NCI-H1092 (cell line): ENCODE data around the gene PRELID2.
"Not testable (repeated sequence)": the region's sequence is repeated elsewhere in the genome, so short reads cannot be mapped to it uniquely, and the experiment has no call there.

Experiments
- DNase-seq: peaks from one replicate; lab custom pipeline; 2025; lab: John Stamatoyannopoulos, UW

PRELID2 gene

GRCh38 chr5:145834917-145835847, at the start of gene PRELID2:
PRELID2 (minus strand) TSS chr5:145835342; CDS start chr5:145835251, 91 bp downstream.
- DNase-seq = peak; percentile 43

DNA sequence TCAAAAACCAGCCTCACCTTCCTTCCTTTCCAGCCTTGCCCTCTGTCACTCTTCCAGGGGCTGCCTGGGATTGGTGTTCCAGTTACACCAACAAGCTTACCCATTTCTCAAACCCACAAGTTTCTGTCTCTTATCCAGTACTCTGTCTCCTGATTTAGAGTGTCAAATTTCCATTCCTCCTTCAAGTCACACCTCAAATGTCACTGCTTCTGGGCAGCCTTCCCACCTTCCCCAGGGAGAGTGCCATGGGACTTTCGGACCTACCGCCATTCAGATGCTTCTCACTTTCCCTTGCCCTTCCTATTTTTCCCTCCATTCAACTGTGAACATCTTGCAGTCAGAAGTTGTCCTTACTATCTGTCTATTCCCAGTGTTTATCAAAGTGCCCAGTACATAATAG, 39.6 kb upstream of the PRELID2 start:
- no peak for DNase-seq

DNA sequence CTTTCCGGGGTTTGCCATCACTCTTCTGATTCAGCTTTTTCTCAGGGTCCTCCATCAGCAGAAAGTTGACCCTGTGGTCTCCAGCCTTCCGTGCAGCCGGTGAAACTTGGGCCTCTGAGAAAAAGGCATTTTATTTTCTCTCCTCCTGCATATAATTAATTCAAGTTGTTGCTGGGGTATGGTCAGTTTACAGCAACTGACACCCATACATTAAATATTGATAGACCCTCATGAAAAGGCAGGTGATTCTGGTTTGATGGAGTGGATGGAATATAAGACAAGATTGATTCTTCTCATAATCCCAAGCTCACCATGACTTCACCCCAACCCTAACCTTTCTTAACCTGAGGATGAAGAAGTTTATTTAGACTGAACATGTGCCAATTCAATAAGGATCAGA, 37.8 kb upstream of the PRELID2 start, which contains the start of gene GRXCR2:
Gene GRXCR2, minus strand, starts transcription at position 101 of the 400 bp plus-strand sequence. Its CDS starts 46 bp downstream, at position 55.
- DNase-seq = no peak

DNA sequence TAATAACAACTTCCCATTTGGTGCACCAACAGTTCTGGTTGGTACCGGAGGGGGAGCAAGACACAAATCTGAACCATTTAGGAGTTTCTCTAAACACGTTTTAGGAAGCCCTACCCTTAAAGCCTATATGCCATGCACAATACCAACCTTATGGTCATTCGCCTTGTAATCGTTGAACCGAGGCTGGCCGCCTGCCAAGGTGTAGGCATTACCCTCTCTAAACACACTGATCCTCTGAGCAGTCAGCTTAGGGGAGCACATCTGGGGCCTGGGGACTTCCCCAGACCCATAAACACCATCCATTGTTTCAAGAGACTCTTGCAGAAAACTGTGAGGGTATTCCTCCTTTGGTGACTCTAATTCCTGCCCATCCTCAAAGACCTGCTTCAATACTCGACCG, 37.3 kb upstream of the PRELID2 start:
- no peak for DNase-seq

GRCh38 chr5:145869753-145870152, 34.6 kb upstream of the PRELID2 start:
- no peak for DNase-seq

DNA sequence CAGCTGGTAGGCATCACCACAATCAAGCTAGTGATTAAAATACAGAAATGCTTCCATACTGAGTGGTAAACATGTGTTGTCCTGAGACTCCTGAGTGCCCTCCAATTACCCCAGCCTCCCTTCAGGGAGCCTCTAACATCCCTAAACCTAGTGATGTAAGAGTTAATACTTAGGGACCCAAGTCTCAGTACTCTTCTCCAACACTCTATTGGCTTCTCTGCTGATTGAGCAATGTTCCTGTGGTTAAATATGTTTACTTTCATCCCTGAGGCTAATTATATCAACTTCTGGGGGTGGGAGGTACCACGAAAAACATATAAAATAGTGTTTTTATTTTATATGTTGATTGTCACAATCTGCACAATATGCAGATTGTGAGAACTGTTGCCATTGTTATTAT, 32.7 kb upstream of the PRELID2 start:
- no peak for DNase-seq

GRCh38 chr5:145864432-145864831, 29.3 kb upstream of the PRELID2 start:
- not testable (repeated sequence) for DNase-seq

DNA sequence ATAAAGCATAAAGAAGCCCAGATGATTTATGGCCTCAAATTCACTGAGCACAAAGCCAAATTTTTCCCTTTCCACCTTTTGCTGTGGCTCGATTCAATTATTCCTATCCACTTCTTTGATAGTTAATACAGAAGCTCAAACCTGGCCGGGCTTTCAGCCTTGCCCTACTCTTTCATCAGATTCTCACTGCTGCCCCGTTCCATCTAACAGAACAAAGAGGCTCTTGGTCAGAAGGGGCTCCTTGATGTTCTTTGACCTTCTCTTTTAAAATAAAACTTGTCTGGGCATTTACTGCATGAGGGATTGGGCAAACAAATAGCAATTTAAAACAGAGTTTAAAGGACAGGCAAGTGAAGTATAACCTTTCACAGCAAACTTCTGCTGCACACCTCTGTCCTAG, 27.9 kb upstream of the PRELID2 start:
- DNase-seq = no peak

GRCh38 chr5:145859897-145860296, 24.8 kb upstream of the PRELID2 start:
- no peak for DNase-seq

DNA sequence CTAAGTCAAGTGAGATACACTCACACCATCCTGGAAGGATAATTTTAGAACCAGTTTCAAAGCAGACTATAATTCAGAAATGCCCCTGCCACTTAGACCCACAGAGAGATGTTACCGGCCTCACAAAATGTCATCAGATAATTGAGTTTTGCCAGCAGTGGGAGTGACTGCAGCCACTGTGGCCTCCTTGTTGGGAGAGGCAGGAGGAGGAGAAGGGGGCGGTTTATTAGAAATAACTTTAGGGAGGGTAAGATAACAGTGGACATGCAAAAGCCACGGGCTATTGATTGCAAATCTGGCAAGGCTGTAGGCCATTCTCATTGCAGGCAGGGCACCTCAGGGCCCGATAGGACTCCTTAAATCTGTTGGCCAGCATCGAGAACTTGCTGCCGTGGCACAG, 24.3 kb upstream of the PRELID2 start:
- no peak for DNase-seq

DNA sequence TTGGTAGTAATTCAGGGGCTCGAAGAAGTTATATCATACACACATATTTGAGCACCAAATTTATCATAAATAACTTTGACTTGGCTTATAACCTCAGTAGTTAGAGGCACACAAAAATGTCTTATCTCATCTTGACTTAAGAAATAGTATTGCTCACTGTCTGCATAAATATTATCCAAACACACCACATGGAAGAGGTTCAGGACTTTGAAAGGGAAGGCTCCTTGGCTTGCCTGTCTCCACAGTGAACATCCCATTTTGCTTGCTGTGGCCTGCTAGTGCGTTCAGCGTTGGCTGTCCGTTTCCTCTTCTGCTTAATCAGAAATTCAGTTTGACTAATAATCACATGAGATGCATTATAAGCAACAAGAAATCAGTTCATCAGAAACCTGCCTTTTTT, 23.8 kb upstream of the PRELID2 start:
- no peak for DNase-seq

- DNase-seq = no peak
These were observed 21.2 kb upstream of the PRELID2 start for GRCh38 chr5:145856285-145856818.

DNA sequence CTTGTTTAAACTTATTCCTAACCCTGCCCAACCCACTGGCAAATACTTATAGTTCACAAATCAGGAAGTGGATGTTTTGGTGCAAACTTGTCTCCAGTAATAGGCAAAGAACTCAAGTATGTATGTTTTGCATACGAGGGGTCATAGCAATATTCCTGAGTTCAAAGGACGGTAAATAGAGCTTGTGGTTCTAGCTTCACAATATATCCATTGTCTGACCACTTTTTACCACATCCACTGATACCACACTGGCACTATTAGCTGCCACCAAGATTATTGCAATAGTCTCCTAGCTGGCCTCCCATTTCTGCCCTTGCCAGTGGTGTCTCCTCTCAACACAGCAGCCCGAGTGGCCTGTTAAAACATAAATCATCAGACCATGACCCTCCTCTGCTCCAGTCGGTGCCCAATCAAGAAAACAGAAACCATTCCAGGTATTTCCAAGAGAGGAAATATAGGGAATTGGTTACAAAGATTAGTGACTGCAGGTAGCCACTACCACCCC, 20.7 kb upstream of the PRELID2 start:
- no peak for DNase-seq

- DNase-seq = no peak
These were observed 19.6 kb upstream of the PRELID2 start for GRCh38 chr5:145854651-145855258.

GRCh38 chr5:145853781-145854376, 18.7 kb upstream of the PRELID2 start:
- no peak for DNase-seq

DNA sequence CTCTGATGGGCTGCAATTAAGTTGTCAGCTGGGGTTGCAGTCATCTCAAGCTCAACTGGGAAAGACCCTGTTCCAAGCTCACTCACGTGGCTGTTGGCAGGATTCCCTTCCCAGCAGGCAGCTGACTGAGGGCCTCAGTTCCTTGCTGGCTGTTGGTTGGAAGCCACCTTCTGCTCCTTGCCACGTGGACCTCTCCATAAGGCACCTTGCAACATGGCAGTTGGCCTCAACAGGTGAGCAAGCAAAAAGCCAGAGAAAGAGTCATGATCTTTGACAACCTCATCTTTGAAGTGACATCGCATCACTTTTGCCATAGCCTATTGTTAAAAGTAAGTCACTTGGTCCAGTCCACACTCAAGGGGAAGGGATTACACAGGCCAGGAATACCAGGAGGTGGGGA, 17.8 kb upstream of the PRELID2 start:
- DNase-seq = no peak

- DNase-seq = no peak
These were observed 13.7 kb upstream of the PRELID2 start for GRCh38 chr5:145848854-145849253.

- DNase-seq = no peak
These were observed 12.7 kb upstream of the PRELID2 start for GRCh38 chr5:145847499-145848497.

GRCh38 chr5:145846081-145846480, 10.9 kb upstream of the PRELID2 start:
- DNase-seq = no peak

DNA sequence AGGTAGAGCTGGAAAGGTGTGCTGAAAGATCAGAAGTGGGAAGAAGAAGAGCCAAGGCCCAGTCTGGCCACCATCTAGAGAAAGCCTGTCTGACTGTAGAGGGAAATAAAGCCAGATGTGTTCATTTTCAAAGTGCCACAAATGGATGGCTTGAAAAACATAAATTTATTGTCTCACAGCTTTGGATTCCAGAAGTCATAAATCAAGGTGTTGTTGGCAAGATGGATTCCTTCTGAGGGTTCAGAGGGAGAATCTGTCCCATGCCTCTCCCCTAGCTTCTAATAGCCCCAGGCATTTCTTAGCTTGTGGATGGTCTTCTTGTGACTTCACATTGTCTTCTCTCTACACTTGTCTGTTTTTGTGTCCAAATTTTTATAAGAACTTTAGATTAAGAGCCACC, 6.2 kb upstream of the PRELID2 start:
- DNase-seq = no peak

DNA sequence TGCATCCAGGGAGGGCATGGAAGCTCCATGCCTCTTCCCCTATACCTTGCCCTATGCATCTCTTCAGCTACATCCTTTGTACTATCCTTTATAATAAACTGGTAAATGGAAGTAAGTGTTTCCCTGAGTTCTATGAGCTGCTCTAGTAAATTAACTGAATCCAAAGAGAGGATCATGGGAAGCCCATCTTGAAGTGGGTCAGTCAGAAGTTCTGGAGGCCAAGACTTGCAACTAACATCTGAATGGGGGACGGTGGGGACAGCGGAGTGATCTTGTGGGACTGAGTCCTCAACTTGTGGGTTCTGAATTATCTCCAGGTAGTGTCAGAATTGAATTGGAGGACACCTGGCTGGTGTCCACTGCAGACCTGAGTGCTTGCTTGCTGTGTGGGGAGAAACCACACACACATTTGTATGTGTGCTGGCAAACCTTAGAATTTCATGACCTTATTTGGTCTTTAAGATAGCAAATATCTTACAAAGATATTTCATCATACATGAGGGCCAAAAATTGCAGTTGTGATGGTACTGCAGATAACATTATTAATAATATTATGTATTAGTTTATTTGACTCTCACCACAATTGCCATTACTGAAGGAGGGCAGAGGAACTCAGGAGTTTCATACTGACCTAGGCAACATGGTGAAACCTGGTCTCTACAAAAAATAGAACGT, 5.5 kb upstream of the PRELID2 start:
- DNase-seq = no peak
